ENCODE measurements around the gene TMEM255B. TPM values are rescaled to one million over a fixed set of nuclear protein-coding genes. Genes with fewer than 3 reads are reported as not detected.

The TMEM255B gene
- total and polyA plus RNA-seq, 2 of the 4 experiments (the other 2 are of a cell fraction), result 0.36 to 0.94 TPM

DNA sequence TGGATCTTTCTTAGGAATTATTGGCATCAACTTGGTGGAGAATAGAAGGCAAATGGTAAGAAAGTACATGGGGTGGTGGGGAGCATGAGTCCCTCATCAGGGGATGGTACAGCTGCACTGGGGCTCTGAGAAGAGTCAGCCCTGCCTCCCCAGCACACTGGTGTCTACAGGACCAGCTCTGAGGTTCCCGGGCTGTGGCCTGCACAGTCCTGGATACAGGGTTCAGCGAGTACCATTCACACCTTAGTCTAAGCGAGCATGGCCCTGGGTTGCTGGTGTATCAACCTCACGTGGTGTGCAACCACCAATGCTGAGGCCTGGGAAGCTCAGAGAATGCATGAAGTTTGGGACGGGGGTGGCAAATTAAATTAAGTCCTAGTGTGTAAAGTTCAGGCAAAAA lies 10.1 kb downstream of the TMEM255B start (continued):
- no peak for TF ChIP-seq FOS (IDR thresholded peaks at IDR 0.05; ENCODE audit: low read depth, low read length)
- no peak for TF ChIP-seq CHD1 (IDR thresholded peaks at IDR 0.05; ENCODE audit: low read depth, low read length)
- TF ChIP-seq RCOR1 (IDR thresholded peaks at IDR 0.05; ENCODE audit: insufficient replicate concordance, low read length), result no peak
- TF ChIP-seq RAD21 (IDR thresholded peaks at IDR 0.05; ENCODE audit: low read length), result no peak

DNA sequence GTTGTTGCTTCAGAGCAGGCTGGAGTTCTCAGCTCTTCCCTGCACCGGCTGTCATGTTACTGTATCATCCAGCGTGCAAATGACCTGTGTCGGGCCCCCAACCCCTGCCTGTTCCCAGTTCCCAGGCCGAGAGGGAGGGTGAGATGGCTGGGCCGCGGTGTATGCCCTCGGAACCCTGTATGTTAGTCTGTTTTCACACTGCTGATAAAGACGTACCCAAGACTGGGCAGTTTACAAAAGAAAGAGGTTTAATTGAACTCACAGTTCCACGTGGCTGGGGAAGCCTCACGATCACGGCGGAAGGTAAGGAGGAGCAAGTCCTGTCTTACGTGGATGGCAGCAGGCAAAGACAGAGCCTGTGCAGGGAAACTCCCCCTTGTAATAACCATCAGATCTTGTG lies 10.9 kb downstream of the TMEM255B start:
- no TSS peak for BruUV-seq (replicated peaks)
- intact Hi-C loops (cut with micrococcal nuclease), result no loop called here

More for the DNA sequence above, 10.9 kb downstream of the TMEM255B start:
- H2BK120ac ChIP-seq (ENCODE audit: low read depth, low read length), result no peak overlapping the region
- no peak overlapping the region for H2BK20ac ChIP-seq (ENCODE audit: low read depth, low read length)
- peaks cover 0 to 5% of the 10 kb centered on the region in 2 experiments; a peak in 1 of 4 replicates for H3K79me1 ChIP-seq (ENCODE audit: low read depth in 1 of 2, low read length in 2 of 2)
- H3K4me1 ChIP-seq (ENCODE audit: control insufficient read depth, insufficient read depth, low read length), result no peaks in the 10 kb centered on the region
- TF ChIP-seq RAD21 (IDR thresholded peaks at IDR 0.05; ENCODE audit: low read length), result no peak
- no peak for DNase-seq
- H3K36me3 ChIP-seq (ENCODE audit: control insufficient read depth, insufficient read depth, low read length), result no peaks in the 10 kb centered on the region
- H4K91ac ChIP-seq (ENCODE audit: insufficient read depth, low read depth, low read length), result no peak overlapping the region
- dilution Hi-C loops (cut with HindIII; ENCODE audit: low sequenced_read_pairs, unreplicated experiment), result no loop called here
- peaks cover 8% of the 10 kb centered on the region for H3K27me3 ChIP-seq (ENCODE audit: control insufficient read depth, insufficient read depth, low read length)
- 52% methylated on average over 10 of the region's 13 CpGs; no CpG with 5 or more reads in 1 of the 2 experiments for WGBS, 2 experiments (ENCODE audit: extremely low coverage in 2 of 2, insufficient read length in 1 of 2)
- H3K9ac ChIP-seq (ENCODE audit: low read depth, low read length), result no peak overlapping the region
- no peak overlapping the region for H3K23ac ChIP-seq (ENCODE audit: low read depth, low read length)
- H3K27ac ChIP-seq (ENCODE audit: insufficient read depth, low read length), result no peak overlapping the region
- no peak overlapping the region for H3K4me2 ChIP-seq (ENCODE audit: low read depth, low read length)
- ATAC-seq (ENCODE audit: low read depth), result no peak
- no peak overlapping the region for H3K4ac ChIP-seq (ENCODE audit: low read depth, low read length)
- H2BK5ac ChIP-seq (ENCODE audit: low read depth, low read length, poor library complexity, severe bottlenecking), result no peak overlapping the region
- POLR2A ChIA-PET (ENCODE audit: unreplicated experiment), result no interaction called here
- H4K5ac ChIP-seq (ENCODE audit: low read depth, low read length), result no peak overlapping the region
- H2AK5ac ChIP-seq (ENCODE audit: low read depth, low read length), result no peak overlapping the region
- H3K14ac ChIP-seq (replicated peaks; ENCODE audit: low read depth, low read length), result no peak overlapping the region
- H4K8ac ChIP-seq (ENCODE audit: low read depth in 2 of 2, low read length in 2 of 2), result no peak overlapping the region
- in situ Hi-C loops (cut with MboI; ENCODE audit: low sequenced_read_pairs), result no loop called here
- H3K9me1 ChIP-seq (ENCODE audit: insufficient read depth, low read length), result peaks cover 7% of the 10 kb centered on the region
- H3K9me3 ChIP-seq (ENCODE audit: control insufficient read depth, insufficient read depth, low read length), result peaks cover 5% of the 10 kb centered on the region; the same call in 1 of the 2 replicates
- CTCF ChIA-PET, result no interaction called here
- no peak overlapping the region for H3K18ac ChIP-seq (ENCODE audit: low read depth, low read length)
- no peak overlapping the region for H3K4me3 ChIP-seq (ENCODE audit: insufficient read depth, low read depth, low read length)
- no peaks in the 10 kb centered on the region for H4K20me1 ChIP-seq (ENCODE audit: insufficient read depth, low read length)
- no peak overlapping the region for H2BK15ac ChIP-seq (ENCODE audit: low read depth, low read length)
- H2AK9ac ChIP-seq (replicated peaks; ENCODE audit: low read depth, low read length, poor library complexity), result no peak overlapping the region
- no peak overlapping the region for H2AFZ ChIP-seq (replicated peaks; ENCODE audit: low read length, poor library complexity)
- H3K56ac ChIP-seq (ENCODE audit: extremely low read depth, insufficient read depth, low read length), result no peak overlapping the region

Measured in IMR-90 (cell line).